OCI-LY3 (cell line): ENCODE measurements around the gene OR2J1.

ENCODE experiments used
- H2AFZ ChIP-seq: fragments of 200-600, 300-600 bp; shearing (Covaris generic); 2 replicates; pipeline ENCODE4 v1.6.0; 2014; ENCODE audit warnings: antibody characterized with exemption, low read depth, low read length
- H3K27ac ChIP-seq: fragments of 200-600, 300-600 bp; sonication (generic); 2 replicates; pipeline ENCODE4 v1.5.1; 2014; ENCODE audit warnings: mild to moderate bottlenecking, low read length, moderate library complexity, mixed read lengths
- H3K27me3 ChIP-seq: fragments of 200-600, 300-600 bp; sonication (generic); 2 replicates; pipeline ENCODE4 v1.6.1; 2014; ENCODE audit warnings: low read depth, low read length, mixed read lengths
- H3K36me3 ChIP-seq: fragments of 200-600, 300-600 bp; sonication (generic); replicated peaks from 2 replicates; pipeline ENCODE3; 2014; ENCODE audit warnings: low read depth, low read length, mixed read lengths
- H3K4me1 ChIP-seq: fragments of 300-600, 200-600 bp; sonication (generic); 2 replicates; pipeline ENCODE4 v1.6.1; 2014; ENCODE audit warnings: low read length, mixed read lengths
- H3K4me2 ChIP-seq: fragments of 200-600, 300-600 bp; sonication (generic); 2 replicates; pipeline ENCODE4 v1.6.1; 2014; ENCODE audit warnings: low read length, mixed read lengths
- H3K4me3 ChIP-seq: fragments of 300-600, 200-600 bp; sonication (generic); 2 replicates; pipeline ENCODE4 v1.5.1; 2014; ENCODE audit warnings: antibody characterized with exemption, mild to moderate bottlenecking, low read length, moderate library complexity
- H3K79me2 ChIP-seq: fragments of 300-600, 200-600 bp; shearing (Covaris generic); 2 replicates; pipeline ENCODE4 v1.6.1; 2014; ENCODE audit warnings: mild to moderate bottlenecking, low read length, mixed read lengths
- H3K9ac ChIP-seq: fragments of 300-600, 200-600 bp; shearing (Covaris generic); 2 replicates; pipeline ENCODE4 v1.6.0; 2014; ENCODE audit warnings: mild to moderate bottlenecking, low read length, moderate library complexity
- H3K9me3 ChIP-seq: fragments of 200-600, 300-600 bp; shearing (Covaris generic); 2 replicates; pipeline ENCODE4 v1.6.1; 2014; ENCODE audit warnings: low read length, mixed read lengths; ENCODE audit not compliant: insufficient read depth
- H4K20me1 ChIP-seq: fragments of 200-600, 300-600 bp; sonication (generic); 2 replicates; pipeline ENCODE4 v1.6.1; 2016; ENCODE audit warnings: low read length, mixed read lengths; ENCODE audit not compliant: insufficient read depth
- EZH2phosphoT487 ChIP-seq: fragments of 200-600 bp; shearing (Covaris generic); IDR thresholded peaks from 2 replicates; pipeline ENCODE4 v1.6.1; 2018; ENCODE audit warnings: antibody characterized with exemption, mixed run types, low read depth
- TF ChIP-seq, protein P1 (sequence below): fragments of 200-600, 300-600 bp; sonication (generic); IDR thresholded peaks from 2 replicates; pipeline ENCODE4 v1.5.1; 2014; ENCODE audit warnings: antibody characterized with exemption, low read length, low read depth

Gene OR2J1

DNA sequence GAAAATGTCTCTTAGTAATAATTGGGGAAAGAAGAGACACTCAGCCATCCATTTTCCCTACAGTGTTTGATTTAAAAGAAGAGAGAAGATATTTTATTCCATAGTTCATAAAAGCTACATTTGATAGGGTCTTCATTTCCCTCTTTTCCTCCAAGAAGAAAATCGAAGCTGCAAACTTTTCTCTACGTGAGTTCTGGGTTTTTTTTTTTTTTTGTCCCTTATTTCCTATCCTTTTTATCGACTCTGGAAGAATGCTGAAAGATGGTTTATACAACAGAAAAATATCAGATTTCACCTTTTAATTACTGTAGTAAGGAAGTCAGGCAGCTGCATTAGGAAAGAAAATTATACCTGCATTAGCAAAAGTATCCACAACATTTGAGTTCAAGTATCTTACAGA, at the start of gene OR2J1:
Gene OR2J1, plus strand, starts transcription at position 301 of the 400 bp plus-strand sequence. CDS start 1,453 bp downstream, outside the sequence.
- Histone ChIP-seq H3K27me3 (no peaks in the 10 kb centered on the region), H2AFZ (no peak within 1 kb of the TSS), H3K27ac (no peak within 1 kb of the TSS), H3K9ac (no peak within 1 kb of the TSS), H4K20me1 (no peaks in the 10 kb centered on the region), H3K9me3 (no peaks in the 10 kb centered on the region), H3K4me1 (no peaks in the 10 kb centered on the region), H3K4me3 (no peak within 1 kb of the TSS), H3K36me3 (no peaks in the 10 kb centered on the region), H3K4me2 (no peak within 1 kb of the TSS), H3K79me2 (no peaks in the 10 kb centered on the region)
- TF ChIP-seq EZH2phosphoT487, result no peak
- TF ChIP-seq, protein P1, sequence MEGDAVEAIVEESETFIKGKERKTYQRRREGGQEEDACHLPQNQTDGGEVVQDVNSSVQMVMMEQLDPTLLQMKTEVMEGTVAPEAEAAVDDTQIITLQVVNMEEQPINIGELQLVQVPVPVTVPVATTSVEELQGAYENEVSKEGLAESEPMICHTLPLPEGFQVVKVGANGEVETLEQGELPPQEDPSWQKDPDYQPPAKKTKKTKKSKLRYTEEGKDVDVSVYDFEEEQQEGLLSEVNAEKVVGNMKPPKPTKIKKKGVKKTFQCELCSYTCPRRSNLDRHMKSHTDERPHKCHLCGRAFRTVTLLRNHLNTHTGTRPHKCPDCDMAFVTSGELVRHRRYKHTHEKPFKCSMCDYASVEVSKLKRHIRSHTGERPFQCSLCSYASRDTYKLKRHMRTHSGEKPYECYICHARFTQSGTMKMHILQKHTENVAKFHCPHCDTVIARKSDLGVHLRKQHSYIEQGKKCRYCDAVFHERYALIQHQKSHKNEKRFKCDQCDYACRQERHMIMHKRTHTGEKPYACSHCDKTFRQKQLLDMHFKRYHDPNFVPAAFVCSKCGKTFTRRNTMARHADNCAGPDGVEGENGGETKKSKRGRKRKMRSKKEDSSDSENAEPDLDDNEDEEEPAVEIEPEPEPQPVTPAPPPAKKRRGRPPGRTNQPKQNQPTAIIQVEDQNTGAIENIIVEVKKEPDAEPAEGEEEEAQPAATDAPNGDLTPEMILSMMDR, result no peak

DNA sequence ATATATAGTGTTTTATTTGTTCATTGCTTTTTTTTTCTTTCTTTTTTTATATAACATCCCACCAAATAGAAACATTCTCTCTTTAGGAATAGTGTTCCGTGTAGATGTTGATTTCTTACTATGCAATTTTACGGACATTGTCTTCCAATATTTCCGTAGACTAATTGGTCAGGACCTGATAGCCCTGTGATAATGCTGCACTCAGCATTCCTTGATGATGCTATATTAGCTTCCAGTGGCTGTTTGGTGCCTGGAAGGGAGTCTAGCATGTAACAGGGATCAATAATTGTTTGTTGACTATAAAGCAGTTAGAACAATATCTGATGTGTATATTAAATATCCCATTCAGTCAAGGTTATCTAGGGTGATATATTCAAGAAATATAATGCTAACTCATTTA, 47.6 kb upstream of the OR2J1 start:
- Histone ChIP-seq H3K9ac (no peak overlapping the region), H3K4me3 (no peak overlapping the region), H3K4me2 (no peak overlapping the region), H2AFZ (no peak overlapping the region), H4K20me1 (no peaks in the 10 kb centered on the region), H3K27ac (no peak overlapping the region), H3K9me3 (no peaks in the 10 kb centered on the region), H3K36me3 (peaks cover 3% of the 10 kb centered on the region), H3K79me2 (no peaks in the 10 kb centered on the region), H3K4me1 (peaks cover 24% of the 10 kb centered on the region), H3K27me3 (no peaks in the 10 kb centered on the region)
- TF ChIP-seq EZH2phosphoT487, result no peak
- TF ChIP-seq, protein P1, result no peak

DNA sequence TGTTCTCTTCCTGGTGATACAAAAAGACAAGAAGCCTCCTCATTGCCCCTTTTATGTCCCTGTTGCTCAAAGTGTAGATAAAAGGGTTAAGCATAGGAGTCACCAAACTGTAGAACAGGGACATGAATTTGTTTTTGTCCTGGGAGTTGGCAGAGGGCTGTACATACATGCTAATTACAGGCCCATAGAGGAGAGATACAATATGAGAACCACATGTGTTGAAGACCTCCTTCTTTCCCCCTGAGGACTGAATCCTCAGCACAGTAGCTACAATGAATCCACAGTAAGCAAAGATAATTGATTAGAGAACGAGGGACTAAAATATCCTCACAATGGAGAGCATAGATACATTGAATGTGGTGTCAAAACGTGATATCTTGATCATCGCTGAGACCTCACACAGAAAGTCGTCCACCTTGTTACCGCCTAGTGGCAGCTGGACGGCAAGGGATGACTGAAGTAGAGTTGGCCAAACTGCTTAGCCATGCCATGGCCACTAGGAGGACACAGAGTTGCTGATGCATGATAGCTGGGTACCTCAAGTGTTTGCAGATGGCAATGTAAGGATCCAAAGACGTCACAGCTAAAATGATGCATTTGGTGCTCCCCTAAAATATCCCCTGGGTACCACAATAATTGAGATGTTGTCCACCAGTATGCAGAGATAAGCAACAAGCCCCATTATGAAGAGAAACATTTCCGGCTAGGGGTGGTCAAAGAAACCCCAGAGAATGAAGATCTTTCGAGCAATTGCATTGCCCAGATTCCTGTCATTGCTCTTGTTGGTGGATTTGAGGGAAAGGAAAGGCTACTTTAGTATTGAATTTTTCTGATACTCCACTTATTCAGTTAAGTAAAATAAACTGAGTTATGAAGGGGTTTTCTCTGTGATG, 27.2 kb upstream of the OR2J1 start:
- Histone ChIP-seq H3K4me1 (no peaks in the 10 kb centered on the region), H3K9me3 (no peaks in the 10 kb centered on the region), H3K27ac (no peak overlapping the region), H3K4me3 (no peak overlapping the region), H3K4me2 (no peak overlapping the region), H2AFZ (no peak overlapping the region), H3K79me2 (no peaks in the 10 kb centered on the region), H3K36me3 (no peaks in the 10 kb centered on the region), H3K9ac (no peak overlapping the region), H3K27me3 (no peaks in the 10 kb centered on the region), H4K20me1 (no peaks in the 10 kb centered on the region)
- TF ChIP-seq EZH2phosphoT487, result no peak
- TF ChIP-seq, protein P1, result peak; percentile 18

DNA sequence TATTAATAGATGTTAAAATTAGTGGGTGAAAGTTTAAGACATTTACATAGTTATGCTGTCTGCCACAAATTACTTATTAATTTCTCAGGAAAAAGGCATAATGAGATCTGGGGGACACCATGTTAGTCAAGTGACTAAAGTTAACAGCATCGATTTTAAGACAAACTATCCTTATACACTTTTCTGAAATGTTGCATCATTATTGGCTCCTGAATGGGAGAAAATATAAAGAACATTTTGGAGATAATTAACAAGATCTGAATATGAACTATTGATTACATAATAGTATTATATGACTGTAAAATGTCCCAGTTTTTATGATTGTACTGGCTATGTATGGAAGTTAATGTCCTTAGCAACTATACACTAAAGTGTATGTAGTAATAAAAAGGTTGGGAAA, 20.1 kb upstream of the OR2J1 start:
- Histone ChIP-seq H2AFZ (no peak overlapping the region), H3K27me3 (no peaks in the 10 kb centered on the region), H3K4me2 (no peak overlapping the region), H3K9ac (no peak overlapping the region), H3K4me3 (no peak overlapping the region), H4K20me1 (no peaks in the 10 kb centered on the region), H3K9me3 (no peaks in the 10 kb centered on the region), H3K36me3 (no peaks in the 10 kb centered on the region), H3K27ac (no peak overlapping the region), H3K4me1 (no peaks in the 10 kb centered on the region), H3K79me2 (no peaks in the 10 kb centered on the region)
- TF ChIP-seq, protein P1, result no peak
- TF ChIP-seq EZH2phosphoT487, result no peak
